PC-3 (cell line): ENCODE measurements around the gene PARN. TPM values are rescaled to one million over a fixed set of nuclear protein-coding genes. Genes with fewer than 3 reads are reported as not detected.

Source experiments
- ATAC-seq: fragments of 200-7000 bp; cut with Tn5 transposase; 2 replicates; pipeline ENCODE4 v1.9.1; 2020; ENCODE audit warnings: mild to moderate bottlenecking, moderate library complexity
- BruUV-seq: library from RNA; stranded (reverse); fragments of 400-500 nt; replicated peaks from 2 replicates; lab custom pipeline; 2021; lab: Mats Ljungman, UMichigan
- CTCF ChIA-PET: fragments of 300-600 bp; sonication (Branson Sonifier 250); formaldehyde crosslinking; loops from one replicate; lab custom pipeline; 2022; ENCODE audit warnings: antibody characterized with exemption; lab: Charles Lee
- POLR2A ChIA-PET: fragments of 300-600 bp; sonication (Branson Sonifier 250); formaldehyde crosslinking; loops from one replicate; lab custom pipeline; 2022; ENCODE audit warnings: antibody characterized with exemption; ENCODE audit not compliant: unreplicated experiment; lab: Charles Lee
- DNase-seq: peaks from one replicate; pipeline ENCODE4 v3.0.0-alpha.2; 2015
- H2AFZ ChIP-seq: fragments of 300-600 bp; sonication (generic); 2 replicates; pipeline ENCODE4 v1.6.0; 2016; ENCODE audit warnings: antibody characterized with exemption, low read length
- H3F3A ChIP-seq: fragments of 300-600 bp; sonication (generic); one replicate; pipeline ENCODE4 v1.6.0; 2017; ENCODE audit warnings: antibody characterized with exemption, low read length, control low read depth, mild to moderate bottlenecking; ENCODE audit not compliant: unreplicated experiment
- H3K27ac ChIP-seq: fragments of 300-600 bp; sonication (generic); 2 replicates; pipeline ENCODE4 v1.5.1; 2016; ENCODE audit warnings: mild to moderate bottlenecking, low read length
- H3K27me3 ChIP-seq: fragments of 300-600 bp; sonication (generic); 2 replicates; pipeline ENCODE4 v1.6.1; 2016; ENCODE audit warnings: low read length, mixed read lengths
- H3K36me3 ChIP-seq: fragments of 300-600 bp; sonication (generic); 2 replicates; pipeline ENCODE4 v1.6.1; 2016; ENCODE audit warnings: low read depth, mixed run types, low read length, mixed read lengths
- H3K4me1 ChIP-seq: fragments of 300-600 bp; sonication (generic); 2 replicates; pipeline ENCODE4 v1.5.1; 2016; ENCODE audit warnings: low read length; ENCODE audit not compliant: insufficient read depth
- H3K4me2 ChIP-seq: fragments of 300-600 bp; sonication (generic); 2 replicates; pipeline ENCODE4 v1.6.0; 2016; ENCODE audit warnings: low read length
- H3K4me3 ChIP-seq: fragments of 300-600 bp; sonication (generic); 2 replicates; pipeline ENCODE4 v1.5.1; 2016; ENCODE audit warnings: mild to moderate bottlenecking, low read length, mixed read lengths
- H3K79me2 ChIP-seq: fragments of 300-600 bp; sonication (generic); 2 replicates; pipeline ENCODE4 v1.6.1; 2017; ENCODE audit warnings: low read length, mixed read lengths
- H3K9ac ChIP-seq: fragments of 300-600 bp; sonication (generic); 2 replicates; pipeline ENCODE4 v1.6.0; 2016; ENCODE audit warnings: mild to moderate bottlenecking, low read length
- H3K9me2 ChIP-seq: fragments of 300-600 bp; sonication (generic); replicated peaks from 2 replicates; pipeline ENCODE4 v1.6.1; 2016; ENCODE audit warnings: mixed run types, low read length, mixed read lengths
- H3K9me3 ChIP-seq: fragments of 300-600 bp; sonication (generic); 2 replicates; pipeline ENCODE4 v1.6.1; 2016; ENCODE audit warnings: low read length, mixed read lengths
- H4K20me1 ChIP-seq: fragments of 300-600 bp; sonication (generic); 2 replicates; pipeline ENCODE4 v1.6.1; 2016; ENCODE audit warnings: low read length, mixed read lengths
- EZH2 ChIP-seq: fragments of 300-600 bp; sonication (generic); IDR thresholded peaks from one replicate; pipeline ENCODE4 v1.6.1; 2017; ENCODE audit warnings: antibody characterized with exemption, mild to moderate bottlenecking, low read length; ENCODE audit not compliant: unreplicated experiment
- EZH2phosphoT487 ChIP-seq: fragments of 300-600 bp; sonication (generic); IDR thresholded peaks from 2 replicates; pipeline ENCODE4 v1.6.1; 2018; ENCODE audit warnings: mild to moderate bottlenecking, antibody characterized with exemption, low read length, borderline replicate concordance
- intact Hi-C: fragments of 100-400 bp; cut with micrococcal nuclease; formaldehyde crosslinking; loops from 2 replicates; pipeline ENCODE4 v1.9.0; 2023
- total RNA-seq: library from RNA; depleted of rRNA; stranded (reverse); fragments of >200 nt; gene quantifications from 2 replicates; pipeline ENCODE4 v1.2.3, GENCODE V29; 2014
- TF ChIP-seq, protein P1 (sequence below): fragments of 300-600 bp; sonication (generic); conservative IDR thresholded peaks from 2 replicates; pipeline ENCODE4 v1.5.1; 2017; ENCODE audit warnings: antibody characterized with exemption, low read depth, mild to moderate bottlenecking, low read length

The PARN gene
- total RNA-seq, 1 experiment from 2014 or later: 34.7 TPM

DNA sequence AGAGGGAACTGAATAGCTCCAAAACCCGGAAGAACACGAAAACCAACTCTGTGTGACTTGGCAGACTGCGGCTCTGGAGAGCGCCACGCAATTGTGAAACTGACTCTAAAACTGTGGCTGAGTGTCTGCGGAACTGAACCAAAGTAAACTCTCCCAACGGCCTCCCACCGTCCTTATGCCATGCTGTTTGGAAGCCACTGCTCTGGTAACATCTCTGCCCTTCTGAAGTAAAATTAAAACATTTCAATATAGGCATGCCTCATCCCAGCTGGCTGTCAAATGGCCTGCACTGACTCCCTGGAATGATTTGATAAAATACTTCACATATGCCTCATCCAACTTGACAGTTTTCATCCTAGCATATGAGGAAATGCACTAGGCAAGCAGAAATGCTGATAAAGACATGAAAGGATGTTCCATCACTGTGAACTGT, 70.2 kb downstream of the PARN start:
- no peaks in the 10 kb centered on the region for H3K9me2 ChIP-seq
- no peaks in the 10 kb centered on the region for H3K36me3 ChIP-seq
- H3K4me3 ChIP-seq: no peak overlapping the region
- no peak overlapping the region for H2AFZ ChIP-seq
- BruUV-seq: no TSS peak
- intact Hi-C loops: no loop called here
- no peak overlapping the region for H3K9ac ChIP-seq
- H3K27ac ChIP-seq: no peak overlapping the region
- DNase-seq (no peak), ATAC-seq (no peak)
- H3K4me2 ChIP-seq: no peak overlapping the region
- H3K79me2 ChIP-seq: no peaks in the 10 kb centered on the region
- no peaks in the 10 kb centered on the region for H3K9me3 ChIP-seq
- H3K4me1 ChIP-seq: peaks cover 11% of the 10 kb centered on the region
- H4K20me1 ChIP-seq: 0 out of 2 replicates have a peak, but pooled peaks cover under 1% of the 10 kb centered on the region
- no peaks in the 10 kb centered on the region for H3F3A ChIP-seq
- POLR2A ChIA-PET: no interaction called here
- TF ChIP-seq EZH2phosphoT487: no peak
- TF ChIP-seq, protein P1, sequence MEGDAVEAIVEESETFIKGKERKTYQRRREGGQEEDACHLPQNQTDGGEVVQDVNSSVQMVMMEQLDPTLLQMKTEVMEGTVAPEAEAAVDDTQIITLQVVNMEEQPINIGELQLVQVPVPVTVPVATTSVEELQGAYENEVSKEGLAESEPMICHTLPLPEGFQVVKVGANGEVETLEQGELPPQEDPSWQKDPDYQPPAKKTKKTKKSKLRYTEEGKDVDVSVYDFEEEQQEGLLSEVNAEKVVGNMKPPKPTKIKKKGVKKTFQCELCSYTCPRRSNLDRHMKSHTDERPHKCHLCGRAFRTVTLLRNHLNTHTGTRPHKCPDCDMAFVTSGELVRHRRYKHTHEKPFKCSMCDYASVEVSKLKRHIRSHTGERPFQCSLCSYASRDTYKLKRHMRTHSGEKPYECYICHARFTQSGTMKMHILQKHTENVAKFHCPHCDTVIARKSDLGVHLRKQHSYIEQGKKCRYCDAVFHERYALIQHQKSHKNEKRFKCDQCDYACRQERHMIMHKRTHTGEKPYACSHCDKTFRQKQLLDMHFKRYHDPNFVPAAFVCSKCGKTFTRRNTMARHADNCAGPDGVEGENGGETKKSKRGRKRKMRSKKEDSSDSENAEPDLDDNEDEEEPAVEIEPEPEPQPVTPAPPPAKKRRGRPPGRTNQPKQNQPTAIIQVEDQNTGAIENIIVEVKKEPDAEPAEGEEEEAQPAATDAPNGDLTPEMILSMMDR: no peak
- no peak for TF ChIP-seq EZH2
- CTCF ChIA-PET: no interaction called here
- H3K27me3 ChIP-seq: no peaks in the 10 kb centered on the region

DNA sequence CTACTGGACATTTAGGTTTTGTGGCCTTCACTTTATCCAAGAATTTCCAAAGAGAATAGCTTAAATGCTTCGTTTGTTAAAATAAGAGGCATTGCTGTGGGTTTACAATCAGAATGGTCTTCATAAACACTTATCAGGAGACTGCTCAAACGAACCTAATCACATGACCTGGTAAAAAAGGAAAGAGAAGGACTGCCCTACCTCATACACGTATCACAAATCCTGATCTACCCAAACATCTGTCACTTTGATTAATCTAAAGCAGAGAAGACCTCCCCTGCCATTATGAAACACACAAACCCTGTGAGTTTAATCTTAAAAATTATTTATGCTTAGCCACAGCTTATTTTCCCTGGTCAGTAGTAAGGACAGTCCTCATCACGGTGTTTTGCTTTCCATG, 76.6 kb downstream of the PARN start:
- no peaks in the 10 kb centered on the region for H4K20me1 ChIP-seq
- H3K27me3 ChIP-seq: no peaks in the 10 kb centered on the region
- intact Hi-C loops: no loop called here
- POLR2A ChIA-PET: no interaction called here
- H3K36me3 ChIP-seq: peaks cover 5% of the 10 kb centered on the region; the same call in 1 of the 2 replicates
- H3K79me2 ChIP-seq: no peaks in the 10 kb centered on the region
- no peak overlapping the region for H3K4me3 ChIP-seq
- CTCF ChIA-PET: no interaction called here
- no peaks in the 10 kb centered on the region for H3F3A ChIP-seq
- TF ChIP-seq, protein P1: no peak
- TF ChIP-seq EZH2phosphoT487 (no peak), EZH2 (no peak)
- no peak overlapping the region for H3K27ac ChIP-seq
- H3K4me2 ChIP-seq: no peak overlapping the region
- H2AFZ ChIP-seq: no peak overlapping the region
- DNase-seq (no peak), ATAC-seq (no peak)
- H3K9me3 ChIP-seq: no peaks in the 10 kb centered on the region
- no peaks in the 10 kb centered on the region for H3K4me1 ChIP-seq
- no peaks in the 10 kb centered on the region for H3K9me2 ChIP-seq
- BruUV-seq: no TSS peak
- no peak overlapping the region for H3K9ac ChIP-seq

DNA sequence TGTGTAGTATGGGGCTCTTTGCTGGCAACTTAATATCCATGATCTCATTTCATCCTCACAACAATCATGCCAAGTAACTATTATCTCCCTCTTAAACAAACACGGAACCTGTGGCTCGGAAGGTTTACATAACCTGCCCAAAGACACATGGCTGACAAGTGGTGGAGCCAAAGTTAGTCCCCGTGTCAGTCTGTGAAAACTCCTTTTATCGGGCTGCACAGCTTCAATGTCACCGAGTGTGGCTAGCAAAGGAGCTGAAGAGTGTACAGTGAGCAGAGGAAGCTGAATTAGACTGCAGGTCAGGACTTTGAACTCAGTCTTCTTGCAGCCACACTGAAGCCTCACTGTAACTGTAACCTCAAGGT, 80.3 kb downstream of the PARN start:
- Histone ChIP-seq H3K4me1 (no peaks in the 10 kb centered on the region), H2AFZ (no peak overlapping the region), H3K27me3 (no peaks in the 10 kb centered on the region), H3K79me2 (no peaks in the 10 kb centered on the region), H3K9me3 (no peaks in the 10 kb centered on the region), H3K4me2 (no peak overlapping the region), H3K4me3 (no peak overlapping the region), H3K9ac (no peak overlapping the region), H3K27ac (no peak overlapping the region), H3K9me2 (no peaks in the 10 kb centered on the region), H4K20me1 (no peaks in the 10 kb centered on the region), H3K36me3 (peaks cover 5% of the 10 kb centered on the region; the same call in 1 of the 2 replicates), H3F3A (no peaks in the 10 kb centered on the region)
- ChIA-PET CTCF (interaction anchor here (0.6 kb wide), 1 partner anchor 10 kb away, joined by 3 read pairs; no protein-coding TSS in a partner anchor), POLR2A (interaction anchor here (0.5 kb wide), 1 partner anchor 57 kb away, joined by 3 read pairs; no protein-coding TSS in a partner anchor)
- BruUV-seq: no TSS peak
- intact Hi-C loops: no loop called here
- no peak for DNase-seq
- TF ChIP-seq EZH2: no peak
- TF ChIP-seq EZH2phosphoT487: no peak
- TF ChIP-seq, protein P1: no peak
- no peak for ATAC-seq
